SH-SY5Y (cell line): ENCODE results near the gene CRYBA2.

Experiments used
- GATA2 ChIP-seq: IDR thresholded peaks from 2 replicates; pipeline ENCODE4 v1.6.1; 2011; ENCODE audit warnings: mild to moderate bottlenecking, low read depth, low read length
- GATA3 ChIP-seq: IDR thresholded peaks from 2 replicates; pipeline ENCODE4 v1.6.1; 2011; ENCODE audit warnings: low read depth, mild to moderate bottlenecking, low read length, moderate library complexity

DNA sequence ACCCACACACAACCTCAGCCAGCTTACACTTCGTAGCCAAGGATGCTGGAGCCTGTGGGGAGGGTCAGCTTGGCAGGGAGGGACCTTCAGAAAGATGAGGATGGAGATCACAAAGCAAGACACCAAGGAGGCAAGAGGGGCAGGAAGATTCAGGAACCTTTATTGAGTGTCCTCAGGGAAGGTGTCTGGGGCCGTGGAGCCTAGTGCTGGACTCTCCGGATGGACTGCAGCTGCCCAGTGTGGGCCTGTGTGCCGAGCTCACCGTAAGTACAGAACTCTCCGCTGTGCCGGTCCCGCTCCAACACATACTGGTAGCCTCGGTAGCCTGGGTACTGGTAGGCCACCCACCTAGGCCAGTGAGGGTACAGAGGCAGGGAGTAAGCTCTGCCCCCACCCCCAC lies 3.2 kb downstream of the CRYBA2 start:
- TF ChIP-seq GATA3 (no peak), GATA2 (no peak)
